OCI-LY7 (cell line): Measurements from ENCODE around the gene VPS37B. TPM values are rescaled to one million over a fixed set of nuclear protein-coding genes. Genes with fewer than 3 reads are reported as not detected.

Experiments used
- BruUV-seq: library from RNA; stranded (reverse); fragments of 400-500 nt; replicated peaks from 2 replicates; lab custom pipeline; 2021; lab: Mats Ljungman, UMichigan
- CTCF ChIA-PET: fragments of 300-600 bp; sonication (Branson Sonifier 250); formaldehyde crosslinking; loops from one replicate; lab custom pipeline; 2022; ENCODE audit warnings: antibody characterized with exemption; ENCODE audit not compliant: unreplicated experiment; lab: Charles Lee
- POLR2A ChIA-PET: fragments of 300-600 bp; sonication (Branson Sonifier 250); formaldehyde crosslinking; loops from one replicate; lab custom pipeline; 2022; ENCODE audit warnings: antibody characterized with exemption; lab: Charles Lee
- DNase-seq: peaks from one replicate; pipeline ENCODE4 v3.0.0-alpha.2; 2015; ENCODE audit warnings: low spot score
- H2AFZ ChIP-seq: fragments of 200-600 bp; sonication (generic), shearing (Covaris generic); 2 replicates; pipeline ENCODE4 v1.6.1; 2014; ENCODE audit warnings: mild to moderate bottlenecking, antibody characterized with exemption, low read length, moderate library complexity
- H3K27ac ChIP-seq: fragments of 200-600 bp; sonication (generic); 2 replicates; pipeline ENCODE4 v1.5.1; 2014; ENCODE audit warnings: mixed run types, low read depth, mild to moderate bottlenecking, moderate library complexity, low read length, inconsistent platforms; ENCODE audit not compliant: poor library complexity, severe bottlenecking
- H3K36me3 ChIP-seq: fragments of 200-600 bp; sonication (generic); 2 replicates; pipeline ENCODE4 v1.6.1; 2014; ENCODE audit warnings: mild to moderate bottlenecking, antibody characterized with exemption, low read length, moderate library complexity, mixed read lengths; ENCODE audit not compliant: insufficient read depth
- H3K4me1 ChIP-seq: fragments of 200-600 bp; sonication (generic); 2 replicates; pipeline ENCODE4 v1.5.1; 2014; ENCODE audit warnings: mild to moderate bottlenecking, low read length; ENCODE audit not compliant: insufficient read depth, poor library complexity, severe bottlenecking
- H3K4me2 ChIP-seq: fragments of 200-600 bp; sonication (generic); 2 replicates; pipeline ENCODE4 v1.6.1; 2014; ENCODE audit warnings: mild to moderate bottlenecking, low read length
- H3K4me3 ChIP-seq: fragments of 200-600 bp; sonication (generic); 2 replicates; pipeline ENCODE4 v1.5.1; 2014; ENCODE audit warnings: mild to moderate bottlenecking, low read depth, low read length; ENCODE audit not compliant: poor library complexity, severe bottlenecking
- H3K79me2 ChIP-seq: fragments of 200-600 bp; sonication (generic); 2 replicates; pipeline ENCODE4 v1.6.1; 2016; ENCODE audit warnings: low read depth, mild to moderate bottlenecking, low read length, moderate library complexity, mixed read lengths; ENCODE audit not compliant: insufficient read depth
- H3K9me2 ChIP-seq: fragments of 200-600 bp; sonication (generic); 2 replicates; pipeline ENCODE4 v1.6.1; 2016; ENCODE audit warnings: mild to moderate bottlenecking, low read length, mixed read lengths; ENCODE audit not compliant: insufficient read depth
- H3K9me3 ChIP-seq: fragments of 200-600 bp; sonication (generic); 2 replicates; pipeline ENCODE4 v1.6.1; 2014; ENCODE audit warnings: mild to moderate bottlenecking, mixed run types, low read length, mixed read lengths
- H4K20me1 ChIP-seq: fragments of 200-600 bp; sonication (generic); 2 replicates; pipeline ENCODE4 v1.6.1; 2014; ENCODE audit warnings: mild to moderate bottlenecking, antibody characterized with exemption, low read length, moderate library complexity, mixed read lengths; ENCODE audit not compliant: insufficient read depth
- CTCF ChIP-seq: fragments of 200-600 bp; sonication (generic); conservative IDR thresholded peaks from 2 replicates; pipeline ENCODE4 v1.5.1; 2014; ENCODE audit warnings: mild to moderate bottlenecking, antibody characterized with exemption, low read length, moderate library complexity, mixed read lengths
- EZH2phosphoT487 ChIP-seq: fragments of 200-600 bp; sonication (generic); IDR thresholded peaks from 2 replicates; pipeline ENCODE4 v1.6.1; 2018; ENCODE audit warnings: low read depth, borderline replicate concordance, mild to moderate bottlenecking, mixed run types, antibody characterized with exemption, low read length, moderate library complexity, mixed read lengths
- intact Hi-C: fragments of 100-400 bp; cut with micrococcal nuclease; formaldehyde crosslinking; loops from one replicate; pipeline ENCODE4 v1.10.0; 2022; ENCODE audit not compliant: unreplicated experiment
- total RNA-seq, 2 experiments: library from RNA; depleted of rRNA in 1 of 2; stranded (reverse); fragments of >200 nt in 1 of 2; shearing (Covaris generic) in 1 of 2; gene quantifications; 2 replicates each; pipeline ENCODE4 v1.2.3, GENCODE V29; 2014 to 2022

Gene VPS37B
- total RNA-seq, 2 experiments from 2014 or later, result 1.7 to 2.5 TPM

- no peak for DNase-seq
- Histone ChIP-seq H4K20me1 (no peaks in the 10 kb centered on the region; the same call in 1 of the 2 replicates), H3K27ac (no peak overlapping the region), H3K9me3 (no peaks in the 10 kb centered on the region), H3K4me3 (no peak overlapping the region), H3K9me2 (no peaks in the 10 kb centered on the region), H2AFZ (no peak overlapping the region), H3K79me2 (peaks cover 16% of the 10 kb centered on the region), H3K4me1 (peaks cover 9% of the 10 kb centered on the region), H3K4me2 (no peak overlapping the region), H3K36me3 (peaks cover 24% of the 10 kb centered on the region)
- intact Hi-C loops, result no loop called here
- no TSS peak for BruUV-seq
- POLR2A ChIA-PET, result interaction anchor here (0.8 to 1.1 kb wide), 2 partner anchors 11 to 22 kb away, joined by 3 to 5 read pairs; no protein-coding TSS in a partner anchor
- TF ChIP-seq EZH2phosphoT487, result no peak
- no peak for TF ChIP-seq CTCF
- CTCF ChIA-PET, result no interaction called here
Observed at GRCh38 chr12:122846622-122847515, 49.1 kb downstream of the VPS37B start.

GRCh38 chr12:122845865-122846621 is 49.9 kb downstream of the VPS37B start:
- no peaks in the 10 kb centered on the region for H3K9me2 ChIP-seq
- no peak overlapping the region for H3K27ac ChIP-seq
- CTCF ChIA-PET, result no interaction called here
- no peak overlapping the region for H3K4me2 ChIP-seq
- no TSS peak for BruUV-seq
- peak; percentile 33 for DNase-seq
- H4K20me1 ChIP-seq, result no peaks in the 10 kb centered on the region; the same call in 1 of the 2 replicates
- POLR2A ChIA-PET, result interaction anchor here (0.8 to 1.1 kb wide), 2 partner anchors 10 to 21 kb away, joined by 3 to 5 read pairs; no protein-coding TSS in a partner anchor
- H3K9me3 ChIP-seq, result no peaks in the 10 kb centered on the region
- intact Hi-C loops, result no loop called here
- peaks cover 18% of the 10 kb centered on the region for H3K36me3 ChIP-seq
- no peak overlapping the region for H2AFZ ChIP-seq
- peaks cover 9% of the 10 kb centered on the region for H3K4me1 ChIP-seq
- H3K4me3 ChIP-seq, result no peak overlapping the region
- no peak for TF ChIP-seq CTCF
- TF ChIP-seq EZH2phosphoT487, result no peak
- H3K79me2 ChIP-seq, result peaks cover 16% of the 10 kb centered on the region
